Frontal cortex (tissue), 4 donors: ENCODE results near the gene CUX1. TPM values are rescaled to one million over a fixed set of nuclear protein-coding genes. Genes with fewer than 3 reads are reported as not detected.
"Not testable (repeated sequence)": the region's sequence is repeated elsewhere in the genome, so short reads cannot be mapped to it uniquely, and the experiment has no call there.

Experiments used
- DNase-seq, 2 donors: peaks; one replicate each; pipeline ENCODE4 v3.0.0; 2012; ENCODE audit warnings: low spot score in 2 of 2
- FAIRE-seq: peaks from 2 replicates; lab custom pipeline; 2012; peaks lifted over from hg19 to GRCh38; lab: Jason Lieb, UNC
- total RNA-seq: library from RNA; depleted of rRNA; stranded (reverse); fragments of >200 nt; gene quantifications from one replicate; pipeline ENCODE4 v1.2.3, GENCODE V29; 2014
- donor health status: control.
- donor health status: control.
- donor health status: control.

CUX1 gene
- total RNA-seq, 1 donor from 2014 or later = 23.6 TPM

- FAIRE-seq = no peak
- DNase-seq = no peak
These were observed 314.9 kb downstream of the CUX1 start for GRCh38 chr7:102132209-102132752.

GRCh38 chr7:102138676-102139075 lies 321.2 kb downstream of the CUX1 start:
- DNase-seq = no peak

GRCh38 chr7:102140952-102141370 lies 323.5 kb downstream of the CUX1 start:
- FAIRE-seq (no peak), DNase-seq (no peak)

More at GRCh38 chr7:102138676-102139075, 321.2 kb downstream of the CUX1 start:
- FAIRE-seq = no peak

GRCh38 chr7:102142433-102142832 lies 325.0 kb downstream of the CUX1 start:
- not testable (repeated sequence) for DNase-seq, FAIRE-seq

- no peak for DNase-seq
These were observed 328.7 kb downstream of the CUX1 start for GRCh38 chr7:102146122-102146521.

GRCh38 chr7:102147008-102147407 lies 329.6 kb downstream of the CUX1 start:
- no peak for DNase-seq
- FAIRE-seq = no peak

More at GRCh38 chr7:102146122-102146521, 328.7 kb downstream of the CUX1 start:
- no peak for FAIRE-seq

- DNase-seq (no peak), FAIRE-seq (no peak)
These were observed 331.4 kb downstream of the CUX1 start for GRCh38 chr7:102148799-102149198.

- no peak for FAIRE-seq
These were observed 332.0 kb downstream of the CUX1 start for GRCh38 chr7:102149416-102149815.

GRCh38 chr7:102150266-102150665 lies 332.8 kb downstream of the CUX1 start:
- FAIRE-seq (no peak), DNase-seq (no peak)

More at GRCh38 chr7:102149416-102149815, 332.0 kb downstream of the CUX1 start:
- no peak for DNase-seq

- FAIRE-seq (no peak), DNase-seq (no peak)
These were observed 335.5 kb downstream of the CUX1 start for GRCh38 chr7:102152672-102153598.

- DNase-seq (no peak), FAIRE-seq (no peak)
These were observed 336.1 kb downstream of the CUX1 start for GRCh38 chr7:102153599-102153946.

GRCh38 chr7:102154425-102154824 lies 337.0 kb downstream of the CUX1 start:
- FAIRE-seq = no peak
- DNase-seq = no peak

- FAIRE-seq = no peak
- no peak for DNase-seq
These were observed 338.5 kb downstream of the CUX1 start for GRCh38 chr7:102155821-102156441.

GRCh38 chr7:102156867-102157266 lies 339.4 kb downstream of the CUX1 start:
- no peak for FAIRE-seq
- DNase-seq = no peak

GRCh38 chr7:102165136-102165535 lies 347.7 kb downstream of the CUX1 start:
- FAIRE-seq (no peak), DNase-seq (no peak)

- DNase-seq = no peak
- FAIRE-seq = no peak
These were observed 349.8 kb downstream of the CUX1 start for GRCh38 chr7:102167254-102167653.

GRCh38 chr7:102169651-102170392 lies 352.4 kb downstream of the CUX1 start:
- FAIRE-seq = no peak
- no peak for DNase-seq

- FAIRE-seq (no peak), DNase-seq (no peak)
These were observed 353.1 kb downstream of the CUX1 start for GRCh38 chr7:102170393-102170970.

GRCh38 chr7:102173669-102174068 lies 356.2 kb downstream of the CUX1 start:
- no peak for FAIRE-seq
- DNase-seq = no peak
